Raji (cell line): ENCODE data around the gene MPPED2.

ENCODE experiments used
- POLR2A ChIP-seq: IDR thresholded peaks from 2 replicates; pipeline ENCODE4 v1.6.1; 2011; ENCODE audit warnings: low read depth, low read length, control low read depth; ENCODE audit not compliant: insufficient read depth

MPPED2 gene

DNA sequence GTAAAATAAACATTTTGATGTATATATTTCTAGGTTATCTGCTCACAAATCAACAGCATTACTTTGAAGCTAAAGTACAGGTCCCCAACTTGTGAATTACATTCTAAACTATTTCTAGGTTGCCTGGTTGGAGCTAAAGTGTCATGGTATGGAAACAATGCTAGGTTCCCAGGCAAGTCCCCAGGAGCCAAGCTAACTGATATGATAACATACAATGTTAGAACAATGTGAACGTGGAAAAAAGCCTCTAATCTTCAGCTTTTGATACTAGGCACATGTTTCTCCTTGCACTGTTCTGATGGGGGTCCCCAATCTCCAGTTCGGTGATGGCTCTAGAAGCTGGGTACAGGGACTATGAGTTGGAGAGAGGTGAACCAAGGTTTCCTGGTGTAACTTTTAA lies 153.4 kb downstream of the MPPED2 start:
- TF ChIP-seq POLR2A = no peak

DNA sequence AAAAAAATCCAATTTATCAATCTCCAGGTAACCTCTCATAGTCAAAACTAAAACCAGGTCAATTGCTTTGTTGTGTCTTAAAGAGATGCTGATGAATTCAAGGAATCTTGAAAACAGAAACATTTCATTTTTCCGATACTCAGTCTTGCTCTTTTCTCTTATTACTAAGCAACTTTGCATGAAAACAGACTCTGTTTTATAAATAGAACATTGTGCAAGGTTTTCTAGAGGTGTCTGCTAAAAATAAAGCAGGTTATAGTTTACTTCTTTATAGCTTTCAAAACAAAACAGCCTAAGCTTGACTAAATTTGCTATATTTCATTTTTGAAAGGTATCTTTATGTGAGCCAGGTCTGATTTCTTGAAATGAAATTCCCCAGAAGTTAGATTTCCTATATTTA lies 154.0 kb downstream of the MPPED2 start:
- no peak for TF ChIP-seq POLR2A

DNA sequence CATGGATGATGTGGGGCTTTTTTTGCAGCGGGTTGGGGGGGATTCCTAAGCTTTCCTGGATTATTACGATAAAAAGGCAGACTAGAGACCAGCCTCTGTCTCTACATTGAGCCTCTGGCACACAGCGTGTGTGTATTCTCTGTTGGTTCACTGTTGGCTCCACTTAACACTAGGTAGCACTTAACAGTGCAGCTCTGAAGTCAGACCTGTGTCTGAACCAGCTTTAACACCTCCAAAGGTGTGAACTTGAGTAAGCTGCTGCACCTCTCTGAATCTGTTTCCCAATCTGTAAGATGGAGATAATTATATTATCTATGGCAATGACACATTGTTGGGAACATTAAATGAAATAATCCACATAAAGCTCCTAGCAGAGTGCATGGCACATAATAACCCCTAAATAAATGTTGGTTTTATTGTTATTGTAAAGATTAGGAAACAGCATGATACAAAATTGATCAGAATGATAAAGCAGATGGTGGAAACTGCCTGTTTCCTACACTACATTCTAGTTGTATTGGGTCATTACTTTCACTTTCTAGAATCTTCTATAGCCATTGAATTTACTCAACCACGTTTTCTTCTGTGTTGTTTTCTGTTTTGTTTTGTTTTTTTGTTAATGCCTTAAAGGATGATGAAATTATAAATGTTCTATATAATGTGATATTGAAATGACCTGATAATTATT lies 154.9 kb downstream of the MPPED2 start:
- no peak for TF ChIP-seq POLR2A

DNA sequence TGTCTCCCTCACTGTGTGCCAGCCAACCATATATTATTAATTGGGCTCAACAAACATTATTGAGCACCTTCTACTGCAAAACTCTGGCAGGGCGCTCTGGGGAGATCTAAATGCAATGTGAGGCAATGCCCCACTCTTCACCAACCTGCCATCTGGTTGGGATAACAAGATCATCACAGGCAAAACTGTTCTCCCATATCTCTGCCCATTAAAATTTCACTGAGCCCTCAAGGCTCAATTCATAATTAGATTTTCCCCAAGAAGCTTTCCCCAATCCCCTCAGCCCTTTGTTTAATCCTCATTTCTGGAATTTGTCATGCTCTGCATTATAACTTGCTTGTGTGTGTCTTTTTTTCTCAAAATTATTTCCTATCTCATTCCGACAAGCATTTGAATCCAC lies 156.6 kb downstream of the MPPED2 start:
- no peak for TF ChIP-seq POLR2A

DNA sequence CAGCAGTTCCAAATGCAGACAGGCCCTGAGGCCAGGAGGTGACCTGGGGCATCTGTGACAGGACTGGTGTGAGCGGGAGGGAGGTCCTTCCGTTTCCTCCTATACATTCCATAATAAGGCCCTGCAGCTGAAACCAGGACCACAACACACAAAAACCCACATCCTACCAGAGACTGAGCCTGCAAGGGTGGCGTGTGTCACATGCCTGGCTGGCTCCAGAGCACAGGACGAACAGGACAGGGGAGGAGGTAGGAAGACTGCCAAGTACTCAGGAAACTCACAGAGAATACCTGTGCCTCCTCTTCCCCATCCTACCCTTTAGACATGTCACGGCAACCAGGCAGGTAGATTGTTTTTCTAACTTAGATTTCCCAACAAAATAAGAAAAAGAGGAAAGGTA lies 159.4 kb downstream of the MPPED2 start:
- TF ChIP-seq POLR2A = no peak

DNA sequence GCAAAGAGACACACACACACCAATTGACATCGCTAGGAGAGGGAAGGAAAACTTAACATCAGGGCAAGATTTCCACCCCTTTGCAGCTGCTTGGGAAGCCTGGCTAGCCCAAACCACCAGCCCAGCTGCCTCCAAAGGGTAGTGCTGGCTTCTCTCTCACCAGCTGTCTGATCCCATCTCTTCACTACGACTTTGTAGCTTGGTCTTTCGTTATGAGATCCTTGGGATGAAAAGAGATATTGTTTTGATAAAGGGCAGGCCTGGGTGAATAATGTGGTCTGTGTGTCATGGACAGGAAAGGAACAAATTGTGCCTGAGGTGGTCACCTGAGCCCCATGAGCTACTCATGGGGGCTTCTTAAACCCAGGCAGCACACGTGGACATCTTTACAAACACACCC lies 161.3 kb downstream of the MPPED2 start:
- TF ChIP-seq POLR2A = no peak

DNA sequence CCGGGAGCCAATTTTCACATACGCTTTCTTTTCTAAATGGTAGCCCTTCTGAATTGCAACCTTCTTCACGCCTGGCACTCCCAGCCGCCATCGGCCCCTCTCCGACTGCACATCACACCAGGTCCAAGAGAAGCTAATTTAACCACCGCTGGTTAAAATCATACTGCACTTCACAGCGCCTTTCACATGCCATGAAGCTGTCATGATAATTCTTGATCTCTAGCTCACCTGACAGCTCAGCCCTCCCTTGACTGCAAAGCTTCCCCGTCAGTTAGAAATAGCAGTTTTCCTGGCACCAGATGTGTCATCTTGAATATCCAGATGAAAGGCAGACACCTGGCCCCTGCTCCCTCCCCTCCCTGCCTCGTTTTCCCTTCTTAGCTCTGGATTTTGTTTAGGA lies 161.8 kb downstream of the MPPED2 start:
- TF ChIP-seq POLR2A = no peak

DNA sequence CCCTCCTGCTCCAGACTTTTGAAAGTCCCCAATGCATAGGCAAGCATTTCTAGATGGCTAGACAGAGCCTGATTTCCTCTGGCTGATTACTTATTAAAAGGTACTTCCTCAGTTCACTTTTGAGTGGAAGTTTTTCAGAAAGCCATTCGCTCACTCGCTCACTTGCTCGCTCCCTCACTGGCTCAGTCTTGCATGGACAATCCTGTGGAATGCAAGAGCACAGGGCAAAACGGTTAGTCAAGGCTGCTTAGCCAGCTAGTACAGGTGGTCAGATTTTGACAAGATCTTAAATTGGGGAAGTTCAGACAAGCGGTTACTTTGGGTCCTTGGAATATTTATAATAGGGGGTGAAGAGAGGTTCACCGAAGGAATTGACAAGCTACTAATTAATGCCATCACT lies 162.3 kb downstream of the MPPED2 start:
- no peak for TF ChIP-seq POLR2A

DNA sequence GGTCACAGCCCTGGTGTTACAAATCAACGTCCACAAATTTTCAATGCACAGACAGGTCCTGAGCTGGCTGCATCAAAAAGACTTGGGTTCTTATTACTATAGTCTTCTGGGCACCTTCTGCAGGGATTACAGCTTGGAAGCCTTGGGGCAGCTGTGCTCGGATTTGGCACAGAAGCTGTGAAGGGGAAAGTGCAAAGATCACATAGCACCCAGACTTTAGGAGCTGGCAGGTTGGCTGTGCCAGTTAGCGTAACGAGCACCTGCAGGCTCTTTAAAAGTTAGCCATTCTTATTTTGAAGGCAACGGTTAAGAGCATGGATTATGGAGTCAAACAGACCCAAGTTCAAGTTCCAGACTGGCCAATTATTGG lies 162.9 kb downstream of the MPPED2 start:
- TF ChIP-seq POLR2A = no peak

DNA sequence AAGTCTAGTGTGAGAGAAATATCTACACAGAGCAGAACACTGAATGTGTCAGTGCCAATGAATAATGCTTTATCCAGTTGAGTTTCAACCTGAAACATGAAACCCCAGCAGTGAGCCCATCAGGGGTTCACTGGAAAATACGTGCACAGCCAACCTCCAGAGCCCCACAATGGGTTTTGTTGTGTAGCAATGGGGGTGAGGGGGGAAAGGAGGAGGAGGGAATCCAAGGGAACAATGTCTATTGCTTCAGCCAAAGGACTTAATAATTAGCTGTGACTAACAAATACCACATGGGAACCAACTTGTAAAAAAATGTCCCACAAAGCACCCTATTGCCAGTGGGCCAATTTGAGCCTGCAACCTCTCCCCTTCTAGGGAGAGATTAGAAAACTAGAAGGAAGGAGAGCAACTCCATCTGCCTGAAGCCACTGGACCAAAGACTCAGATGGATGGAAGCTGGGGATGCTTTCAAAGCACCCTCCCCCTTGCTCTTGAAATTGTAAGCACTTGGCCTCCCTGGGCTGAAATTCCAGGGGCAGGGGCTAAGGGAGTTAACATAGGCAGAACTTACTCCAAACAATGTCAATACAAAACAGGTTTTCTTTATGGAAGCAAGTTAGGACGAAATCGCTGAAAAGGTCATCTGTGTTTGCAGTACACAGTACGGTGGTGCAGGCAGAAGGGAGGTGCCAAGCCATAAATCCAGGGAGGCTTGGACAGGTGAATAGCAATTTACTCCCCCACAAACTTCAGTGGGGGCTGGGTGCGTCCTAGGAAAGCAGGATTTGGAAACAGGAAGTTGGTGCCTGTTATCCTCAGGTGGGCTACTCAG lies 163.5 kb downstream of the MPPED2 start:
- TF ChIP-seq POLR2A = no peak

DNA sequence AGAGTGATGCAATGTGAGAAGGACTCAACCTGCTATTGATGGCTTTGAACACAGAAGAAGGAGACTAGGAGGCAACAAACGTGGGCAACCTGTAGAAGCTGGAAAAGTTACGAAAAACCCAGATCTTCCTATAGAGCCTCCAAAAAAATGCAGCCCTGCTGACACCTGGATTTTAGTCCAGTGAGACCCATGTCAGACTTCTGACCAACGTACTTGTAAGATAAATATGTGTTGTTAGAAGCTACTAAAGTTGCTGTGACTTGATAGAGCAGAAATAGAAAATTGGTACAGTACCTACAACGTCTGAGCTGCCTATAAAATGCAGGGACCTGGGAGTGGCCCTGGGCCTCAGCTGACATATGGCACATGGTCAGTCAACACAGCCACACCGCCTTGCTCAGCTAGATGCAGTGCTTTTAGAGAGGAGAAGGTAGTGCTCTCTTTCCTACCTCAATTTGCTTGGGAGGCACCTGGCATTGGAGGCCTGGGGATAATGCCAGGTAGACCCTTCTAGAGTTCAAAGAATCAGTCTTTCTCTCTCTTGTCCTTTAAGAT lies 165.8 kb downstream of the MPPED2 start:
- TF ChIP-seq POLR2A = no peak

DNA sequence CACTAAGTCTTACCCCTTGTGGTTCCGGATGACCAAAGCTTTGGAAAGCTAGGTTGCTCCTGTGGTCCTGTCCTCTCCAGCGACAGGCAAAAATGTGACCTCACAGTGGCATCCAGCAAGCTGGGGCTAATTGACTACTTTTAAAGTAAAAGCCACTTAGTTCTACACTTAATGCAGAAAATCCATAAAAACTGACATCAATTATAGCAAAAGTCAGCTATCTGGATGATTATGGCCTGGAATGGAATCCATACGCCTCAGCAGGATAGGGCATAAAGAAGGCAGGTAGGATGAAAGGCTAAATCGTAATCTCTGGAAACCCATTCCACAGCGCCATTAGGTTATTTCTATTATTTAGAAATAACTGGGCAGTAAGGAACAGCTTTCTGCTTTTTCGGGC lies 171.3 kb downstream of the MPPED2 start:
- no peak for TF ChIP-seq POLR2A

DNA sequence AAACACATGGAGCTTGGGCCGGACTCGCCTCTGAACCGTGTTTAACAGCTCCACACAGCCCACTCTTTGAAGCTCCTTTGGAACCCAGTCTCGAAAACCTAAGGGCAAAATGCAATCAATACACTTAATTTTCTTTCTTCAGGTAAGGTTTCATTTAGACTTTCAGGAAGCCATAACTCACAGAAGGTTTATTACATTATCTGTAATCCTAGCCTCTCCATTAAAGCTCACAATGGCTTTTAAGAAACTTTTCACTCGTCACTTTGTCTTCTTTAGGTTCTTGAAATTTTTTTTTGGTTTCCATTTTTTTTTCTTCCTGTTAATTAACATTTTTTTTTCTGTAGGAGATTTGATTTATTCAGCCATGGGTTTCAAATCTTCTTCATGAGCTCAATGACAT lies 171.9 kb downstream of the MPPED2 start:
- no peak for TF ChIP-seq POLR2A

DNA sequence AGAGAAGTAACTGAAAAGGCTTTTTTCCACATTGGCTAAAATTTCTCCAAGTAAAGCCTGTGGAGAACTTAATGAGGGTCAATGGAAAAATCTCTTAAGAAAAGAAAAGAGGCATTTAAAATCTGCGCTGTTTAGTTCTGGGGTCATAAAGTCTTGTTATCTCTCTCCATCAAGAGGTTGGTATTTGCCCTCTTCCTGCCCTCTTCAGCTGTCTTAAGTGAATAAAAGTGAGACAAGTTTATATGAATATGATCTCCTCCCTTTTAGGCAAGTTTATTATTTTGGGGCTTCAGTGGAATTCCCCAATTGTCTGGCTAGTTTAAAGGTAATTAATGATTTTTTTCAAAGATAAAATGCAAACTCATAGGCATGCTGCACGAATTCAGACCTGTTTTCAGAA lies 173.6 kb downstream of the MPPED2 start:
- TF ChIP-seq POLR2A = no peak

DNA sequence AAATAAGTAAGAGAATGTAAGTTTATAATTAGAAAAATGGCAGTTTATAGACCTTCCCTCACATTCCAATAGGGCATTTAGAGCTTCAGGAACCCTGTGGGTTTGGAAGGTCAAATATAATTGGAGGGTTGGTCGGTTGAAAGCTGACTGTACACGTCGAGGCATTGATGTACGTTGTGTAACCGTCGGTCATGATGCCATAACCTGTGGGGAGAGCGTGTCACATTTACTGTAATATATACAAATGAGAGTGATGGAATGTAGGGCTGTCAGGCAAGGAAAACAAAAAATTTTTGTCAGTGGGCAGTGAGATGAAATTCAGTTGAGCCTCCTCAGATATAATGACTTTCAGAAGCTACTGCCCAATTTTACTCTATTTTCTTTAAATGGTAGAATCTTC lies 174.8 kb downstream of the MPPED2 start:
- TF ChIP-seq POLR2A = no peak
